ENCODE results near the gene HDGFL3.
"Not testable (repeated sequence)": the region's sequence is repeated elsewhere in the genome, so short reads cannot be mapped to it uniquely, and the experiment has no call there.

Gene HDGFL3

DNA sequence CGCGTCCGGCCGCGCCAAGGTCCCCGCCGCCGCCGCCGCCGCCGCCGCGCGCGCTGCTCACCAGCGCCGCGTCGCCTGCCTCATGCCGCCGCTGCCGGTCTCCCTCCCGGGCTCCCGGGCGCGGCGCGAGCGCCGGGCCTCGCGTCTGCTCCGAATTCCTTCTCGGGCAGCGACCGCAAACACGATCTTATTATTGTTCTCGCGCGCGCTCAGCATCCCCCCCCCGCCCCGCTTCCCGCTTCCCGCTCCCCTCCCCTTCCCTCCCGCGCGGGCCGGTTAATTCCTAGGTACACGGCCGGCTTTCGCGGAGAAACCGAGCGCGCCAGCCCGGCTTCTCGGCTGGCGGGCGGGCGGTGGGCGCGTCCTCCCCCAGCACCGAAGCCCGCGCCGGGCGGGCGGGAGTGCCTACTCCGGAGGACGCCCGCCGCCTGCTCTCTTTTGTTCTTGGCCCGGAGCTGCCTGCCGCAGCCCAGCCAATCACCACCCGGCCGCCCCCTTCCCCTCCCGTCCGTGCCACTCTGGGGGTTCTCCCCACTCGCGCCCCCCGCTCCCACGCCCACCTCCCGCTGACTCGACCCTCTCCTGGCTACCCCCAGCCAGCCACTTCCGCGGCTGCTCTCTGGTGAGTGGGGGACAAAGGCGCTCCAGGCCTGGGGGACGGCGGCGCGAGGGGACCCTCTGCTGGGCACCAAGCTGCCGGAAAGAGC is at the start of gene HDGFL3:
HDGFL3 (minus strand) TSS at position 164 of the 707 bp plus-strand sequence. CDS start 409 bp downstream, outside the sequence.
- DNase-seq = peak; percentile 50 to 82

DNA sequence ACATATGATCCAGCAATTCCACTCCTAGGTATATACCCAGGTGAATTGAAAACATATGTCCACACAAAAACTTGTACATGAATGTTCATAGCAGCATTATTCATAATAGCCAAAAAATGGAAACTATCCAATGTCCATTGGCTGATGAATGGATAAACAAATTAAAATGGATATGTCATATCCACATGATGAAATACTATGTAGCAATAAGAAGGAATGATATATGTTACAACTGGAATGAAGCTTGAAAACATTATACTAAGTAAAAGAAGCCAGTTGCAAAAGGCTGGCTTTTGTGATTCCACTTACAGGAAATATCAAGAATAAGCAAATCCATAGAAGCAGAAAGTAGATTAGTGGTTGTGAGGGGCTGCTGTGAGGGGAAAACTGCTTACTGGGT is 43.2 kb upstream of the HDGFL3 start:
- DNase-seq = no peak

DNA sequence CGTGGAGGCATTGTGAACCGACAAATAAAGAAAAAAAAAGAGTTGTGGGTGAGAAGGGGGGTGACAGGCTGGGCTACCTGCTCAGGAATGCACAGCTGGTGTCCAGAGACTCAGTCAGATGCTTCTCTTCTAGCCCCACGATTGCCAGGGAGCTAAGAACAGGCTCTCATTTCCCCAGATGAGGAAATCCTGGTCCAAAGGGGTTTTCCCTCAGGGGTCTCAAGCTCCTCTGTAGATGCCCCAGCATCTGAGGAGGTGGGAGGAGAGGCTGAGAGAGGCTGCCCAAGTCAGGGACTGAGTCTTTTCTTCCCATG is 41.4 kb upstream of the HDGFL3 start:
- no peak for DNase-seq

DNA sequence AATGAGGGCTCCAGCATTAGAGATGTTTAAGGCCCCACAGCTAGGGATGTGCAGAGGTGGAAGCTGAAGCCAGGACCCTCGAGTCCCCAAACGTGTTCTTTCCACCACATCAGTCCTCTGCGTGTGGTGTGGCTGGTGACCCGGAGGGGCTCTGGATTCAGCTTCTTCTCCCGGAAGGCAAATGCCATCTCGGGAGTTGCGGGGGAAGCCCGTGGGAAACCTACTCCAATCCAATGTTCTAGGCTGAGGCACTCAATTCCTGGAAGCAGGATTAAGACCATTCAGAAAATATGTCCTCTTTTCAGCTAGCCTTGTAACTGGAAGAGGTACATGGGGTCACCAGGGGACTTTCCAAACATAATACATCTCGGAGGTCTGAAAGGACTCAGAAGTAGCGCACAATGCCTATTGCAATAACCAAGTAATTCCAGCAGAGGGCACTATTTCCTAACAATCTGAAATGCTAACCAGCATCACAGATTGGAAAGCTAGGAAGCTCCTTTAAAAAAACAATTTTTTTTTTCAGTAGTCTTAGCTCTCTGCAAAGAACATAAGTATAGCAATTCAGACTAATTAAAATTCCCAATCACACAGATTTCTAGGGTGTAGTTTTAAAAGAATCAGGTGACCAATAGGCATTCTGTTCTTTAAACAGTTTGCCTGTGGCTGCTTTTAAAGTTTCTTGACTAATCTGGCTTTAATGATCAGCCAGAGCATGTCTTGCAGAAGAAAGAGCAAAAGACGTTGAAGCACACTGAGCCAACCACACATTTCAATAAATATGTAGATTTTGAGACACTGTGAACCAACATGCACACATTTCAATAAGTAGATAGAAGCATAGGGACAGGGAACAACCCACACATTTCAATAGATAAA is 40.8 kb upstream of the HDGFL3 start:
- peak; percentile 59 to 82 for DNase-seq

DNA sequence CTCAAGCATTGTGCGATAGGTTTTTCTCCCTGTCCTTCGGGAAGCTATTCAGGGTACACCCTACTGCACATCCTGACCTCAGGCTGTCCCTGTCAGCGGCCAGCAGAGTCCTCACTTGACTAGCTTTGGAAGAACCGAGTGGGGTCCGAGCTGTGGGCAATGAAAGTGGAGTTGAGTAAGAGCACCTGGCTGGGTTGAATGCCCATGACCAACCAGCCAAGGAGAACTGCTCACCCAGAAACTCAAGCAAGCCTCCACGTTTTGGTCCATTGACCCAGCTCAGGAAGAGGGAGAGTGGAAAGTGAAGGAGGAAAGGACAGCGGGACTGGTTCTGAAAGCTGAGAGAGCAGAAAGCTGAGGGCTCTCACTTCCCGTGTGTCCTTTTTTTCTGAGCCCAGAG is 36.0 kb upstream of the HDGFL3 start:
- no peak for DNase-seq

DNA sequence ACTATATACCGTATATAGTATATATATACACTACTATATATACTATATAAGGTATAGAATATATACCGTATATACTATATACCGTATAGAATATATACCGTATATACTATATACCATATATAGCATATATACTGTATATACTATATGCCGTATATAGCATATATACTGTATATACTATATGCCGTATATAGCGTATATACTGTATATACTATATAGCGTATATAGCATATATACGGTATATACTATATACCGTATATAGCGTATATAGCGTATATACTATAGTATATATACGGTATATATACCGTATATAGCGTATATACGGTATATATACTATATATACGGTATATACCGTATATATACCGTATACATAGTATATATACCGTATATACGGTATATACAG is 22.6 kb upstream of the HDGFL3 start:
- no peak for DNase-seq

DNA sequence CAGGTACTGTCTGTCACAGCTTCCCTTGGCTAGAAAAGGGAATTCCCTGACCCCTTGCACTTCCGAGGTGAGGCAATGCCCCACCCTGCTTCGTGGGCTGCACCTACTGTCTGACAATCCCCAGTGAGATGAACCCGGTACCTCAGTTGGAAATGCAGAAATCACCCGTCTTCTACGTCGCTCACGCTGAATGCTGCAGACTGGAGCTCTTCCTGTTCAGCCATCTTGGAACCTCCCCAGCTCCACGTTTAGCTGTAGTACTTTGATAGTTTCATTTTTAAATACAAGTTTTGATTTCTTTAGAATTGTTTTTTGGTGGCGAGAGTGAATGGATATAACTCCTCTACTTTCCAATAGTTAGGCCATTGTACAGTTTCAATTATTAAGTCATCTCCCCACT is 17.8 kb upstream of the HDGFL3 start:
- no peak for DNase-seq

DNA sequence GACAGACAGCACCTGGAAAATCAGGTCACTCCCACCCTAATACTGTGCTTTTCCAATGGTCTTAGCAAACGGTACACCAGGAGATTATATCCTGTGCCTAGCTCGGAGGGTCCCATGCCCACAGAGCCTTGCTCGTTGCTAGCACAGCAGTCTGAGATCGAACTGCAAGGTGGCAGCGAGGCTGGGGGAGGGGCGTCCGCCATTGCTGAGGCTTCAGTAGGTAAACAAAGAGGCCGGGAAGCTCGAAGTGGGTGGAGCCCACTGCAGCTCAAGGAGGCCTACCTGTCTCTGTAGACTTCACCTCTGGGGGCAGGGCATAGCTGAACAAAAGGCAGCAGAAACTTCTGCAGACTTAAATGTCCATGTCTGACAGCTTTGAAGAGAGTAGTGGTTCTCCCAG is 14.2 kb upstream of the HDGFL3 start:
- not testable (repeated sequence) for DNase-seq

DNA sequence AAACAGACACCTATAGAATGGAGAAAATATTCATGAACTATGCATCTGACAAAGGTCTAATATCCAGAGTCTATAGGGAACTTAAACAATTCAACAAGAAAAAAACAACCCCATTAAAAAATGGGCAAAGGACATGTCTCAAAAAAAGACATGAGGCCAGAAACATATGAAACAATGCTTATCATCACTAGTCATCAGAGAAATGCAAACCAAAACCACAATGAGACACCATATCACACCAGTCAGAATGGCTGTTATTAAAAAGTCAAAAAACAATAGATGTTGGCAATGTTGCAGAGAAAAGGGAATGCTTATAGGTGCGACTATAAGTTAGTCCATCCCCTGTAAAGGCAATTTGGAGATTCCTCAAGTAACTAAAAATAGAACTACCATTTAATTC is 11.4 kb upstream of the HDGFL3 start:
- DNase-seq = no peak

DNA sequence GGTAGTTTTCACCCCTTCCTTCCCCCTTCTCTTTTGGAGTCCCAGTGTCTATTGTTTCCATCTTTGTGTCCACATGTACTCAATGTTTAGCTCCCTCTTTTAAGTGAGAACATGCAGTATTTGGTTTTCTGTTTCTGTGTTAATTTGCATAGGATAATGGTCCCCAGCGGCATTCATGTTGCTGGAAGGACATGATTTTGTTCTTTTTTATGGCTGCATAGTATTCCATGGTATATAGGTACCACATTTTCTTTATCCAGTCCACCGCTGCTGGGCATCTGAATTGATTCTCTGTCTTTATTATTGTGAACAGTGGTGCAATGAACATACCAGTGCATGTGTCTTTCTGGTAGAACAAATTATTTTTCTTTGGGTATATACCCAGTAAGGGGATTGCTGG is 7.7 kb upstream of the HDGFL3 start:
- DNase-seq = no peak

DNA sequence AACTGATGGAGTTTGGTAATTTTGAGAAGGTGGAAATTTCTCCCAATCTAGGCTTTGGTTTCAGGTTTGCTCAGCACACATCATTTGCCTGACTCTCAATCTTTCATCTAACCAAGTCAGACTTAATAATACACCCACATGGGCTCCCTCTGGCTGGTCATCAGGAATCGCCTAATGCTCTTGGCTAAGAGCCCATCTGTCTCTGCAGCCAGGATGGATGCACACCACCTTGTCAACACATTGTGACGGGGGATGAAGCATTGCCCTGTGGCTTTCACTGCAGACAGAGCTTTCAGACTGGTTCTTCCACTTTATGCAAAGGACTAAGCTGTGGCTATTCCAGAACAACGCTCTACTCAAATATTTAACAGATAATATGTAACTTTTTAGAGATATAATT is 3.0 kb upstream of the HDGFL3 start:
- peak; percentile 73 to 86 for DNase-seq

DNA sequence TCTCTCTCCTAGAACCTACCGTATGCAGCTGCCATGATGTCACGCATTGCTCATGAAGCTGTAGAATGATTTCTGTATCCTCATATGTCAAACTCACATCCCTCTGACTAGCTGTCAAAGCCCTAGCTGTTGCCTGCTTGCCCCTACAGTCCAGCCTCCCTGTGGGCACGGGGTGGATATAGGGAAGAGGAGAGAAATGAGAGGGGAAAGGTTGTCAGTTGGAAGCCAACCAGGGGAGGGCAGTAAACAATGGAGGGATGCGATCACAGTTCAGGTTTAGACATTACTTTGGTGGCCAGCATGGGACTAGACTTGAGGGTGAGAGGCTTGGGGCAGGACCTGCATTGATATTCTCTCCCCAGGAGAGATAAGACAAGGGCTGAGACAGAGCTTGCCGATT is 1.7 kb upstream of the HDGFL3 start:
- DNase-seq = peak in 1 of 2 experiments; percentile 28

DNA sequence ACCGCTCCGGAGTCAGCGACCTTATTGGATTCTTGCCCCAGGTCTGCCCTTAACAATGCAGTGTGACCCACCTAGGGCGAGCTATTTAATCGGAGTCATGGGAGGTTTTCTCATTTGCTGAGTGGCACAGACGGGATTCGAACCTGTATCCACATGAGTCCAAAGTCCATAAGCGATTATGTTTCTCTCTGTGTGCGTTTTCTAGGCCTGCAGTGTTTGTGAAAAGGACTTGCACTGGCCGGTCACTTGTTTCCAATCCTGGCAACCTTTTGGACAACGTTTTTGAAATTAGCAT is 691 bp upstream of the HDGFL3 start:
- DNase-seq = peak in 1 of 2 experiments; percentile 41

DNA sequence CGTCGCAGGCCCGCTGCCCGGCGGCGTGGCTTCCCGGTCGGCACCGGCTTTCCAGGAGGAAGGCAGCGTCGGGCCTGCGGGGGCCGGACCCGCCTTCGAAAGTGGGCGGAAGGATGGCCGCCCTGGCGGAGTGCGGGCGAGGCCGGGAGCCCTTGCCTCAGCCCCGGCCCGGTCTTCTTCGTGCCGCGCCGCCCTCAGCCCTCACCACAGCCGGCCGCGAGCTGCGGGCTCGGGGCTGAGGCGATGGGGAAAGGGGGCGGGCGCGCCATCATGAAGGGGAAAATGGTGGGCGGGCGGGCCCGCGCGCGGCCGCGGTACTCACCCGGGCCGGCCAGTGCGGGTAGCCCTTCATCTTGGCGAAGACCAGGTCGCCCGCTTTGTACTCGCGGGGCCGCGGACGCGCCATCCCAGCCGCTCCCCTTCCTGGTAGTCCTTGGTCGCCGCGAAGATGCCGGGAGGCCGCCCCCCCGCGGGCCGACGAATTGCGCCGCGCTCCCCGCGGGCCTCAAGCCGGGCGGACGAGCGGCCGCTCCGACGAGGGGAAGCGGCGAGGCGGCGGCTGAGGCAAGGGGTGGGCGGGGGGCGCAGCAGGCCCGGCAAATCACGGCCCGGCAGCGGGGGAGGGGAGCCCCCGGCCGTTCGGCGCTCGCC is 489 bp downstream of the HDGFL3 start:
- peak in 1 of 2 experiments; percentile 73 for DNase-seq

DNA sequence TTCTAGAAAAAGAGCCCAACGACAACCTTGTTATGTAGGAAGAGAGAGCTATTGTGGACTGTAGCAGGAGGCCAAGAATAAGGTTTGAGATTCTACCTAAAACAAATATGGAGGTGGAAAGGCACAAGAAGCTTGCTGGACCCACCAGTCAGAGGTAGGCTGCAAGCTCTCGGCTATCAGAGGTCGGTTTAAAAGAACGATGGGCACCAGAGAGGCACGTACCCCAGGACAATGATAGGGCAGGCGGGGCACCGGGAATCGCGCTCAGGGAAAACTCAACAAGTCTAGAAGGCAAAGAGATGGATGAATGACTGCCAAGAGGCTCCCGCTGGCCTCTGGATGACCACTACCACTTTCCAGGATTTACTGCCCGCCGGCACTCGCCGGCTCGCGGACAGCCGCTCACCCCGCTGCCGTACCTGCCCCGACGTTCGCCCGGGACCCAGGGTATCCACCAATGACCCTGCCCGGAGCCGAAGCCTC is 1.1 kb downstream of the HDGFL3 start:
- DNase-seq = peak; percentile 29 to 67

DNA sequence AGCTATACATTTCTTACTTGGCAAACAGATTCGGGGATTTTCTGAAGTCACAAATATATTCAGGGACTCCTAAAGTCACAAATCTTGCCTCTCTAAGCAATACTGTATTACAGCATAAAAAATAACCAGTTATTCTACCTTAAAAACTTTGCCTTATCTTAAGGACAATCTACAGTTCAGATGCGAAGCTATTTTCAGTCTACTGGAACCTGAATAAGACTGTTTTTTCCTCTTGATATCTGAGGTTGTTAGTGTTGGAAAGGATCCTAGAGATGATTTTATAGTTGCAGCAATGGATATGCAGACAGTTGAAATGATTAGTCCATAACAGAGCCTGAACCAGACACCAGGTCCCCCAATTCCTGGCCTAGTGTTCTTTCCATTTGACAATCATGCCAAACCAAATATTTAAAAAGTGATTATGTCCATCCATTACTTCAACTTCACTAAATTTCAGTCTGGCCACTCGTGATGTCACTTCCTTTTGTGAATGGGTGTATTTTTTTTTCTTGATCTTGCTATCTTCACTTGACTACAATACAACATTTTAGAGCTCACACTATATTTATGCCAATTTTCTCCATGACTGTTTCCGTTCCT is 1.8 kb downstream of the HDGFL3 start:
- no peak for DNase-seq

DNA sequence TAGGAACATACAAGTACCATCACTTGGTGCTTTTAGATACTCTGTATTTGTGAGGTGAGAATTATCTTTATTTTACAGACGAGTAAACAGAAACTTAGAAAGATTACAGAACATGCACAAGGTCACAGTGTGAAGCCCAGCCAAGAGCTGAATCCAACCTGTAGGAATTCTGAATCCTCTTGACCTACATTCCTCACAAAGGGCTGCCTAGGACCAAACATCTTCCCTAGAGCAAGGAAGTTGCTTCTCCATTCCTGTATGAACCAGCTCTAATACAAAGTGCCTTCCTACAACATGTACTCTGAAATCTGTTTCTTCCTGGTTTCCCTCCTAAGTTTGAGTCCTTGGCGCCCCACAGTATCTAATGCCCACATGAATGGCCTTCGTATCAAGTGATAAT is 2.9 kb downstream of the HDGFL3 start:
- DNase-seq = no peak

DNA sequence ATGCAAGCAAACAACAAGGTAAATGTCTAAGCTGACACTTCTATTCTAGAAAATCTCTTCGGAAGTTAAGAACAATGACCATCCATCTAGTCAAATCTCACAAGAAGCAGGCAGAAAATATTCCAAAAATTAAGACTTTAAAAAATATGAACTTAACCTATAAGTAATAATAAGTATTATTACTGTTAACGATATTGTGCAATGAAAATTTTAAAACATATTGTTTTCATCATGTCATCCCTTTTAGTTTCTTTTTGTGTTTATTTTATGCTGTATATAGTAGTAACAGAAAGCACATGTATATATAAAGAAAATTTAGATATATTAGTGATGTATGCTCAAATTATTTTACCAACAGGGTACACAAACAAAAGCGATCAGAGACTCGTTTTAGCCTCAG is 4.1 kb downstream of the HDGFL3 start:
- no peak for DNase-seq

DNA sequence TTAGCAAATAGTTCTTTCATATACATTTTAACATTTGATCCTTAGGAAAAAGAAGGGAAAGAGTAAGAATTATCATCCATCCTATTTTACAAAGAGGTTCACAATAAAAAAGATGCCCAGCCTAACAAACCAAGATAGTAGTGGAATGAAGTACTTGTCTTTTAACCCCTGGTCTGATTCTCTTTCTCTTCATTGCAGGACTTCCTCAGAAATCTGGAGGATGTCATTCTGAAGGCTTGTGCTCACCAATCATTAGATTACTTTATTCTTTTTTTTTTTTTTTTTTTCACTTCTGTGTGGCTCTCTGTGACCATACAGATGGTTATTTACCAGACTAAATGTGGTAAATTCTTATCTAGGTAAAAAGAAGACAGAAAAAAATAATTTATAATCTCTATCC is 7.0 kb downstream of the HDGFL3 start:
- DNase-seq = no peak

DNA sequence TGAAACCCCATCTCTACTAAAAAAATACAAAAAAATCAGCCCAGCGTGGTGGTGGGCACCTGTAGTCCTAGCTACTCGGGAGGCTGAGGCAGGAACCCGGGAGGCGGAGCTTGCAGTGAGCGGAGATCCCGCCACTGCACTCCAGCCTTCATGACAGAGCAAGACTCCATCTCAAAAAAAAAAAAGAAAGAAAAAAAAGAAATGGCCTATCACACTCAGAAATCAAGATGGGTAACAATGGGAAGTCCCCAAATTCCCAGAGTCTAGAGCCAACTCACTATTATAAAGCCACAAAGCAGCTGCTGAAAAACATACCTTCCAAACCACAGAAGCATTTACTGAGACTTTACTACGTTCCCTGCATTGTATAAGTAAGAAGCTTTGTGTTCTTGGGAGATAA is 7.5 kb downstream of the HDGFL3 start:
- no peak for DNase-seq

DNA sequence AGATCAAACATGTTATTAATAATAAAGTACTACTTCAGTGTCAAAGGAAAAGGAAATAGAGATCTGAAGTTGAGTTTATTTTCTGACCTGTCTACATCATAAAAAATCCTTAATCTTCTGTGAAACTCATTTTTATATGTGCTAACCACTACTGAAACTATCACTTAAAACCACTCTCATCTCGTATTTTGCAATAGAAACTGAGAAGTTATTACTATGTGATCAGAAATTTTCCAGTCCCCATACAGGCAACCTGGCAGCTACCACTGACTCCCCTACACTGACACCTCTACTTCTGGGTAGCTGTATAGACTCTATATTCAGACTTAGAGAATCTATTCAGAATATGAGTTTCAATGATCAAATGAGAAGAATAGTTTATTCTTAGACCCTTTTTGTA is 8.3 kb downstream of the HDGFL3 start:
- DNase-seq = no peak

DNA sequence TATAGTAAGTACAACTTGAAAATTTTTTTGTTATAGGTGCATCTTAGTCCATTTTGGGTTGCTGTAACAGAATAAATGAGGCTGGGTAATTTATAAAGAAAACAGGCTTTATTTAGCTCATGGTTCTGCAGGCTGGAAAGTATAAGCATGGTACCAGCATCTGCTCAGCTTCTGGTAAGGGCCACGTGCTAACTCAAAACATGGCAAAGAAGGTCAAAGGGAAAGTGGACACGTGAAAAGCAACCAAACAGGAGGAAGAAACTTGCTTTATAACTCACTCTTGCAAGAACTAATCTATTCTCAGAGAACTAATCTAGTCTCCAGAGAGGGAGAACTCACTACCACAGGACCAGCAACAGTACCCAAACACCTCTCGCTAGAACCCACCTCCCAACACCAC is 9.1 kb downstream of the HDGFL3 start:
- no peak for DNase-seq

DNA sequence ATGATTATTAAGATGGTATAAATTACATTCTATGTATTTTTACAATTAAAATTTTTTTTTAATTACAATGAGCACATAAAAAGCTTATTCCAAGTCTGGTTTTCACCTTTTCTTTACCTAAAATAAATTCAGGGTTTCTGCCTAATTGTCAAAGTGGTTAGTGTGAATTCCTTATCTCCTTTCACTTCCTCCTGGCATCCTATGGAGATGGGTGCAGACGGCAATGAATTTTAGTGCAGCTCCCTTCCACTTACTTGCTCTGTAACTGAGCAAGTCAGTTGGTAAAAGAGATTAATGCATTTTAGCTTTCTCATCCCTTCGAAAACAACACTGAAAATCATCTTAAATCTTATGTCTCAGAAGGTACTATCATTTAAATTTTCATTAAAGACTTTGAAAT is 13.1 kb downstream of the HDGFL3 start:
- DNase-seq = no peak

DNA sequence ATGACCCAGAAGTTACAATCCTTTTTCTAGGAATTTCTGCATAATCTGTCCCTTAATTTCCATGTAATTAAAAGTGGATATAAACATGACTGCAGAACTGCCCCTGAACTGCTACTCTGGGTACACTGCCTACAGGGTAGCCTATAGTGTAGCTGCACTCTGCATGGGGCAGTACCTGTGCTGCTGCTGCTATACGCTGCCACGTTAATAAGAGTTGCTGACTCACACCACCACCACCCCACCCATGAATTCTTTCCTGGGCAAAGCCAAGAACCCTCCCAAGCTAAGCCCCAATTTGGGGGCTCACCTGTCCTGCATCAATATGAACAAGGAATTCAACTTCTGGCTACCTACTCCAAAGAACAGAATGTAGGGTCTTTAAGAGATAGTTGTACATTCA is 13.9 kb downstream of the HDGFL3 start:
- DNase-seq = no peak

Data from NCI-H526 (cell line).